Suprapubic skin (tissue), 4 donors: Measurements from ENCODE around the gene CACNA2D2. TPM values are rescaled to one million over a fixed set of nuclear protein-coding genes. Genes with fewer than 3 reads are reported as not detected.

Source experiments
- DNase-seq, 2 donors: peaks; one replicate each; pipeline ENCODE4 v3.0.0-alpha.2; 2019; ENCODE audit warnings: low spot score in 2 of 2
- H3K27ac ChIP-seq: fragments of 200-600 bp; sonication (generic); one replicate; pipeline ENCODE4 v1.5.1; 2019
- H3K27me3 ChIP-seq: fragments of 200-600 bp; sonication (generic); one replicate; pipeline ENCODE4 v1.5.1; 2019
- H3K36me3 ChIP-seq: fragments of 200-600 bp; sonication (generic); one replicate; pipeline ENCODE4 v1.5.1; 2019
- H3K4me1 ChIP-seq: fragments of 200-600 bp; sonication (generic); one replicate; pipeline ENCODE4 v1.5.1; 2019
- H3K4me3 ChIP-seq: fragments of 200-600 bp; sonication (generic); one replicate; pipeline ENCODE4 v1.5.1; 2019; ENCODE audit warnings: mild to moderate bottlenecking
- H3K9me3 ChIP-seq: fragments of 200-600 bp; sonication (generic); one replicate; pipeline ENCODE4 v1.5.1; 2019
- CTCF ChIP-seq, 2 donors: fragments of 200-600 bp in 1 of 2; fragments of 450-650 bp in 1 of 2; sonication (generic) in 1 of 2; IDR thresholded peaks; one replicate each; pipeline ENCODE4 v1.5.1; 2016 to 2019; ENCODE audit warnings: antibody characterized with exemption in 2 of 2, mild to moderate bottlenecking in 1 of 2, moderate library complexity in 1 of 2
- EP300 ChIP-seq: sonication (generic); formaldehyde crosslinking; IDR thresholded peaks from one replicate; pipeline ENCODE4 v1.6.1; 2017; ENCODE audit warnings: antibody characterized with exemption
- POLR2A ChIP-seq, 2 donors: fragments of 450-650 bp; IDR thresholded peaks; one replicate each; pipeline ENCODE4 v1.6.1; 2017; ENCODE audit warnings: antibody characterized with exemption in 2 of 2, mild to moderate bottlenecking in 2 of 2, moderate library complexity in 2 of 2
- POLR2AphosphoS5 ChIP-seq, 3 donors: sonication (generic); formaldehyde crosslinking; IDR thresholded peaks; one replicate each; pipeline ENCODE4 v1.6.1; 2017; ENCODE audit warnings: antibody characterized with exemption in 3 of 3
- WGBS: methylation state at CpG from one replicate; pipeline ENCODE4 v1.1.5; 2018; 5-methylcytosine and 5-hydroxymethylcytosine counted together
- total RNA-seq, 4 donors: library from RNA; depleted of rRNA; stranded (reverse); fragments of >200 nt; gene quantifications; one replicate each; pipeline ENCODE4 v1.1.0, GENCODE V29; 2016

CACNA2D2 gene
- total RNA-seq, 4 donors from 2014 or later = 1.4 to 5.6 (median 1.7) TPM

GRCh38 chr3:50549226-50549625 is 45.8 kb upstream of the CACNA2D2 start:
- no peak for DNase-seq
- Histone ChIP-seq H3K4me1 (no peaks in the 10 kb centered on the region), H3K36me3 (no peaks in the 10 kb centered on the region), H3K27me3 (no peaks in the 10 kb centered on the region), H3K4me3 (no peak overlapping the region), H3K9me3 (no peaks in the 10 kb centered on the region), H3K27ac (no peak overlapping the region)
- TF ChIP-seq CTCF (IDR thresholded peaks at IDR 0.05) (no peak), POLR2A (IDR thresholded peaks at IDR 0.05) (no peak), EP300 (no peak), POLR2AphosphoS5 (IDR thresholded peaks at IDR 0.05) (no peak)
- 93% methylated on average over 3 of the region's 3 CpGs for WGBS

GRCh38 chr3:50545781-50546180 is 42.3 kb upstream of the CACNA2D2 start:
- TF ChIP-seq EP300 (no peak), POLR2A (IDR thresholded peaks at IDR 0.05) (no peak), CTCF (IDR thresholded peaks at IDR 0.05) (no peak), POLR2AphosphoS5 (IDR thresholded peaks at IDR 0.05) (no peak)
- WGBS = 78% methylated on average over 1 of the region's 1 CpG
- no peaks in the 10 kb centered on the region for H3K4me1 ChIP-seq
- no peaks in the 10 kb centered on the region for H3K36me3 ChIP-seq
- H3K9me3 ChIP-seq = no peaks in the 10 kb centered on the region
- no peak overlapping the region for H3K4me3 ChIP-seq
- no peak overlapping the region for H3K27ac ChIP-seq
- H3K27me3 ChIP-seq = no peaks in the 10 kb centered on the region
- no peak for DNase-seq

- 44% methylated on average over 2 of the region's 2 CpGs for WGBS
- Histone ChIP-seq H3K27me3 (no peaks in the 10 kb centered on the region), H3K36me3 (no peaks in the 10 kb centered on the region), H3K9me3 (no peaks in the 10 kb centered on the region), H3K4me3 (no peak overlapping the region), H3K27ac (no peak overlapping the region), H3K4me1 (peaks cover 14% of the 10 kb centered on the region)
- TF ChIP-seq EP300 = no peak
- TF ChIP-seq CTCF (IDR thresholded peaks at IDR 0.05) = peak; percentile 63 to 84
- DNase-seq = no peak
Measured at GRCh38 chr3:50542177-50543034, 39.0 kb upstream of the CACNA2D2 start.

- Histone ChIP-seq H3K4me3 (no peak overlapping the region), H3K36me3 (no peaks in the 10 kb centered on the region), H3K27ac (no peak overlapping the region), H3K4me1 (peaks cover 14% of the 10 kb centered on the region), H3K27me3 (no peaks in the 10 kb centered on the region), H3K9me3 (no peaks in the 10 kb centered on the region)
- TF ChIP-seq POLR2AphosphoS5 (IDR thresholded peaks at IDR 0.05) (peak in 1 of 3 donors; percentile 72), EP300 (no peak), CTCF (IDR thresholded peaks at IDR 0.05) (no peak), POLR2A (IDR thresholded peaks at IDR 0.05) (no peak)
- peak in 1 of 2 donors; percentile 72 for DNase-seq
- WGBS = 30% methylated on average over 15 of the region's 18 CpGs
Measured at GRCh38 chr3:50539356-50540286, 36.2 kb upstream of the CACNA2D2 start.
